ENCODE results near the gene FARS2. TPM values are rescaled to one million over a fixed set of nuclear protein-coding genes. Genes with fewer than 3 reads are reported as not detected.

Gene FARS2
- total RNA-seq, 4 donors from 2014 or later, result 8.3 to 18.5 (median 13.0) TPM

DNA sequence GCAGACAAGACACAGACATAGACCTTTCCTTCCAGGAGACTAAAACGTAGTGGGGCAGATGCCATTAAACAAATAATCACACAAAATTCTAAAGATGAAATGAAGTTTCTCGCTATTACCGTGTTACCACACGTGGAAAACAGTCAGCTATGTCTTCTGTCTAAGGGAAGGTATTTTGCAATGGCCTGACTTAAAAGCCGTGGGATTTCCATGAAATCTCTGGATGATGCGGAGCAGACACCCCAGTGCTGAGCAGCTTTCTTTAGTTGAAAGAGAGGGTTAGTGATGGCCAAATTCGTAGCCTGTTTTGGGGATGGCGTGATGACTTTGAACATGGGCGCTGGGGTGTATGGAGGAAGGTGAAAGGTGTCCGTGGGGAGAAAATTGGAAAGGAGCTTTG is 463.6 kb downstream of the FARS2 start:
- no peak for TF ChIP-seq POLR2A (IDR thresholded peaks at IDR 0.05)
- no peak for TF ChIP-seq CTCF (IDR thresholded peaks at IDR 0.05)
- DNase-seq, result no peak
- H3K9me3 ChIP-seq, result no peaks in the 10 kb centered on the region
- H3K27ac ChIP-seq, result no peak overlapping the region
- H3K4me3 ChIP-seq, result no peak overlapping the region
- intact Hi-C loops (cut with DNase I), result no loop called here
- H3K36me3 ChIP-seq, result no peaks in the 10 kb centered on the region
- peaks cover 0 to 12% (median 3%) of the 10 kb centered on the region in 3 donors for H3K4me1 ChIP-seq
- 92 to 94% methylated on average over 10 of the region's 10 CpGs for WGBS, 2 donors
- H3K27me3 ChIP-seq, result no peaks in the 10 kb centered on the region

DNA sequence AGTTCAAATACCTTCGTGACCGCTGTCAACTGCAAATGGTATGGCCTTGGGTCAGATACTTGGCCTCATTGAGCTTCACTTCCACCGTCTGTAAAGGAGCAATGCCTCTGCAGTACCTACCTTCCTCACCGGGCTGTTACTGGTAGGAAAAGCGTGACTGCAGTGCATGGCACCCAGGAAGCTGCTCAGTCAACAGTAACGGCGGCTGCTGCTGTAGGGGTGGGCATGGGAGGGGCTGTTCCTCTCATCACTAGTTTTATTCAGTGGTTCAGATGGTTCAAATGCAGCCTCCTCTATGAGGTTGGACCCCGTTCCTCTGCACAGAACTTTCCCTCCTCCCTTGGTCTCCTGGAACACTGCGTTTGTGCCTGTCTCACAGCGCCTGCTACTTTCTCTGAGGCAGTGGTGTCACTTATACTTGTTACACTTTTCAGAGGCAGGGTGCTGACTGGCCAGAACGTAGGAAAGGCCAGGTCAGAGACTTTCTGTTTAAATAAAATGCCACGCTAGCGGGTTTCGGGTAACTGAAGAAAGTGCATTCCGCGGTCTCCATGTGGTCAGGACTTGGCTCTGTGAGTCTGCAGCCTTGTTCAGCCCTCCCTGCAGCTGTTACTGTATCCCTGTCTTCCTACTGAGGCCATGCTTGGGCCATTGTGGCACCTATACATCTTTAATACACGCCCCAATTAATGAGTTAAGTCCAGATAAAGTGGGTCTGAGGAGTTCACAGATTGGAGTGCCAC is 465.8 kb downstream of the FARS2 start:
- H3K36me3 ChIP-seq, result no peaks in the 10 kb centered on the region
- H3K9me3 ChIP-seq, result no peaks in the 10 kb centered on the region
- peaks cover 0 to 26% (median 6%) of the 10 kb centered on the region in 3 donors for H3K4me1 ChIP-seq
- no peak for DNase-seq
- H3K27ac ChIP-seq, result no peak overlapping the region
- no peak overlapping the region for H3K4me3 ChIP-seq
- no peak for TF ChIP-seq POLR2A (IDR thresholded peaks at IDR 0.05)
- no peak for TF ChIP-seq CTCF (IDR thresholded peaks at IDR 0.05)
- 91 to 98% methylated on average over 11 to 14 of the region's 17 CpGs for whole genome bisulfite sequencing, 2 donors
- intact Hi-C loops (cut with DNase I), result no loop called here
- no peaks in the 10 kb centered on the region for H3K27me3 ChIP-seq

GRCh38 chr6:5728351-5729079 is 467.2 kb downstream of the FARS2 start:
- 81 to 94% methylated on average over 10 to 12 of the region's 16 CpGs for WGBS, 2 donors

DNA sequence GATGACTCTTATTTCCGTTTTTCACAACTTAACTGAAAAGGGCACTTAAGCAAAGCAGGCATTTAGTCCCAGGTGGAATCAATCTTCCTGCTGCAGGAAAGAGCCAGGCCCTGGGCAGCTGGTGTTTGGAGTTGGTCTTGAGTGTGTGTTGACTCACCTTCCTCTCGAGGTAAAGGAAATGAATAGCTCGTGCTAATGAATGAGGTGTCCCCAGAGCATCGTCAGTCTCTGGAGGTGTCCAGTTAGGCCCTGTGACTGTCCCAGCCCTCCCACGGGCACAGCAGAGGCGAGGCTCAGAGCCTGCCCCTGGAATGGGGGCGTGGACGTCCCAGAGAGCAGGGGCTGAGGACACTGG is 467.7 kb downstream of the FARS2 start:
- Histone ChIP-seq H3K9me3 (no peaks in the 10 kb centered on the region), H3K27ac (no peak overlapping the region), H3K4me3 (no peak overlapping the region), H3K36me3 (no peaks in the 10 kb centered on the region), H3K27me3 (no peaks in the 10 kb centered on the region), H3K4me1 (peaks cover 0 to 26% (median 6%) of the 10 kb centered on the region in 3 donors)
- no peak for DNase-seq
- WGBS, 2 donors, result 53% methylated on average over 4 of the region's 8 CpGs; no CpG with 5 or more reads in 1 of the 2 donors
- TF ChIP-seq CTCF (IDR thresholded peaks at IDR 0.05), result no peak
- TF ChIP-seq POLR2A (IDR thresholded peaks at IDR 0.05), result no peak
- intact Hi-C loops (cut with DNase I), result no loop called here

More at GRCh38 chr6:5728351-5729079, 467.2 kb downstream of the FARS2 start:
- no peak for TF ChIP-seq POLR2A (IDR thresholded peaks at IDR 0.05)
- TF ChIP-seq CTCF (IDR thresholded peaks at IDR 0.05), result no peak
- Histone ChIP-seq H3K4me1 (peaks cover 0 to 26% (median 6%) of the 10 kb centered on the region in 3 donors), H3K9me3 (no peaks in the 10 kb centered on the region), H3K27ac (no peak overlapping the region), H3K36me3 (no peaks in the 10 kb centered on the region), H3K4me3 (no peak overlapping the region), H3K27me3 (no peaks in the 10 kb centered on the region)
- intact Hi-C loops (cut with DNase I), result no loop called here
- no peak for DNase-seq

DNA sequence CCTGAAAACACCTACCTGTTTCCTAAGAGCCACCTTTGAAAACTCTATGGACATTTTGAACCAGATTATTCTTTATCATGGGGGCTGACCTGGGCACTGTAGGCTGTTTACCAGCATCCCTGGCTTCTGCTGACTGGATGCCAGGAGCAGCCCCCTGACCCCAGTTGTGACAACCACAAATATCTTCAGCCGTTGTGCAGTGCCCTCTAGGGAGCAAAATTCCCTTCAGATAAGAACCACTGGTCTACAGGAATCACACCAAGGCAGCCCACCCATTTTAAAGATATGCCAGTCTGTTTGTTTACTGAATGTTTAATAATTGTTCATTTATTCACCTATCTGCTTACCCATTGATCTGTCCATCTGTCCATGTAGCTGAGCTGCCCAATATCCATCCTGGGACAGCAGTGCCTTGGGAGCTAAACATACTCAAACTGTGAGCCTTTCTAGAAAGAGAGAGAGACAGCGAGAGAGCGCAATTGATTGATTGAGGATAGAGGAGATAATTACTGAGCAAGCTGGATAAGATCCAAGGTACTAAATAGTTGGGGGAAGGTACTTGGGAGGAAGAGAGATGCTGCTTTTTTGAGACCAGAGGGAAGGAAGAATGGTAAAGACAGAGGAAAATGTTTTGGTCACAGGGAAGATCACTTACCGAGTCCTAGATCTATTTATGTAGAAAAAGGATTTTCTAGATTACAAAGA is 468.7 kb downstream of the FARS2 start:
- intact Hi-C loops (cut with DNase I), result no loop called here
- Histone ChIP-seq H3K4me1 (peaks cover 0 to 26% (median 6%) of the 10 kb centered on the region in 3 donors), H3K9me3 (no peaks in the 10 kb centered on the region), H3K27ac (peak overlapping the region in 1 of 4 donors; percentile 21), H3K4me3 (no peak overlapping the region), H3K36me3 (no peaks in the 10 kb centered on the region), H3K27me3 (no peaks in the 10 kb centered on the region)
- 67 to 68% methylated on average over 4 of the region's 4 CpGs for WGBS, 2 donors
- no peak for TF ChIP-seq CTCF (IDR thresholded peaks at IDR 0.05)
- TF ChIP-seq POLR2A (IDR thresholded peaks at IDR 0.05), result no peak
- DNase-seq, result no peak

Measured in esophagus squamous epithelium (tissue), 5 donors.